K562 (cell line): ENCODE measurements around the gene MRPS6. TPM values are rescaled to one million over a fixed set of nuclear protein-coding genes. Genes with fewer than 3 reads are reported as not detected.

Experiments used
- ATAC-seq: fragments of 200-7000 bp; cut with Tn5 transposase; 3 replicates; pipeline ENCODE4 v1.9.1; 2020; ENCODE audit warnings: moderate library complexity
- BruUV-seq: library from RNA; stranded (reverse); fragments of 400-500 nt; replicated peaks from 2 replicates; lab custom pipeline; 2021; lab: Mats Ljungman, UMichigan
- CTCF ChIA-PET: fragments of 300-600 bp; formaldehyde crosslinking; extraction: SDS; loops from one replicate; lab custom pipeline; 2021; ENCODE audit warnings: low intra/inter-chr PET ratio; lab: Yijun Ruan, JAX
- POLR2A ChIA-PET: fragments of 300-600, 350-650 bp; sonication (Branson Sonifier 250); formaldehyde crosslinking; extraction: SDS; loops from one replicate; lab custom pipeline; 2021; ENCODE audit warnings: antibody characterized with exemption, inconsistent platforms; lab: Yijun Ruan, JAX
- DNase-seq, 4 experiments: peaks; one replicate each; pipeline versions ENCODE4 v3.0.0 to v3.0.0-alpha.2; 2011 to 2018; ENCODE audit warnings: low spot score in 3 of 4, mixed read lengths in 3 of 4; ENCODE audit errors: extremely low read depth in 1 of 4
- FAIRE-seq: peaks from 2 replicates; lab custom pipeline; 2011; peaks lifted over from hg19 to GRCh38; lab: Jason Lieb, UNC
- H2AFZ ChIP-seq: 2 replicates; pipeline ENCODE4 v1.6.0; 2011; ENCODE audit warnings: low read depth, low read length, control low read depth, inconsistent platforms
- H3K27ac ChIP-seq: fragments of 200-600 bp; 3 replicates; pipeline ENCODE4 v1.8.0; 2011; ENCODE audit warnings: low read depth, mild to moderate bottlenecking, control low read depth, inconsistent platforms, low read length, moderate library complexity, mixed read lengths; ENCODE audit errors: extremely low read depth
- H3K27me3 ChIP-seq, 2 experiments: fragments of 300-600 bp in 1 of 2; 2 replicates in 1 of 2; 3 replicates in 1 of 2; pipeline versions ENCODE4 v1.6.0 to v1.8.0; 2011; ENCODE audit warnings: inconsistent platforms in 2 of 2, low read length in 2 of 2, mild to moderate bottlenecking in 1 of 2, mixed read lengths in 1 of 2, moderate library complexity in 1 of 2; ENCODE audit not compliant: control insufficient read depth in 2 of 2, insufficient read depth in 2 of 2
- H3K36me3 ChIP-seq: fragments of 300-600 bp; 3 replicates; pipeline ENCODE4 v1.8.0; 2011; ENCODE audit warnings: mild to moderate bottlenecking, low read length, inconsistent platforms; ENCODE audit not compliant: control insufficient read depth, insufficient read depth
- H3K4me1 ChIP-seq, 2 experiments: fragments of 200-600 bp in 1 of 2; replicated peaks in 1 of 2; 2 replicates in 1 of 2; 3 replicates in 1 of 2; pipeline versions ENCODE4 v1.5.1 to v1.8.0; 2011; ENCODE audit warnings: inconsistent platforms in 2 of 2, low read length in 2 of 2, mild to moderate bottlenecking in 1 of 2, mixed read lengths in 1 of 2, moderate library complexity in 1 of 2; ENCODE audit not compliant: control insufficient read depth in 2 of 2, insufficient read depth in 2 of 2
- H3K4me2 ChIP-seq: 2 replicates; pipeline ENCODE4 v1.6.1; 2011; ENCODE audit warnings: low read length, control low read depth, inconsistent platforms, mixed read lengths; ENCODE audit not compliant: insufficient read depth
- H3K4me3 ChIP-seq: fragments of 200-600 bp; sonication (generic), shearing (Covaris generic); 2 replicates; pipeline ENCODE4 v1.5.1; 2016; ENCODE audit warnings: control low read depth, inconsistent platforms
- H3K79me2 ChIP-seq: fragments of 200-600 bp; 3 replicates; pipeline ENCODE4 v1.8.0; 2011; ENCODE audit warnings: low read length, inconsistent platforms; ENCODE audit not compliant: control insufficient read depth, insufficient read depth
- H3K9ac ChIP-seq, 2 experiments: 2 replicates each; pipeline versions ENCODE4 v1.6.0 to v1.6.1; 2011; ENCODE audit warnings: low read depth in 2 of 2, low read length in 2 of 2, control low read depth in 1 of 2, inconsistent platforms in 1 of 2, mild to moderate bottlenecking in 1 of 2, mixed read lengths in 1 of 2; ENCODE audit not compliant: insufficient read depth in 1 of 2
- H3K9me1 ChIP-seq: one replicate; pipeline ENCODE4 v1.6.0; 2011; ENCODE audit warnings: inconsistent platforms, mild to moderate bottlenecking, low read length, moderate library complexity; ENCODE audit not compliant: control insufficient read depth, insufficient read depth
- H3K9me3 ChIP-seq: replicated peaks from 2 replicates; pipeline ENCODE4 v1.5.1; 2011; ENCODE audit warnings: low read depth, low read length, inconsistent platforms; ENCODE audit not compliant: control insufficient read depth, insufficient read depth
- H4K20me1 ChIP-seq: replicated peaks from 2 replicates; pipeline ENCODE4 v1.6.1; 2011; ENCODE audit warnings: low read length, inconsistent platforms, mixed read lengths; ENCODE audit not compliant: control insufficient read depth, insufficient read depth
- ARNT ChIP-seq, 2 experiments: fragments of 450-650 bp; IDR thresholded peaks; 2 replicates each; pipeline ENCODE4 v1.6.1; 2016; ENCODE audit warnings: mild to moderate bottlenecking in 1 of 2
- KDM5B ChIP-seq: fragments of 200-600 bp; sonication (generic); IDR thresholded peaks from 2 replicates; pipeline ENCODE4 v1.6.1; 2012; ENCODE audit warnings: low read depth, mild to moderate bottlenecking, moderate library complexity, low read length, control low read depth, inconsistent platforms; ENCODE audit not compliant: insufficient replicate concordance
- KLF6 ChIP-seq: fragments of 250-450 bp; sonication (Bioruptor Pico); IDR thresholded peaks from 2 replicates; pipeline ENCODE4 v1.4.0; 2020; ENCODE audit warnings: mild to moderate bottlenecking, moderate library complexity, borderline replicate concordance
- SMC3 ChIP-seq: conservative IDR thresholded peaks from 2 replicates; pipeline ENCODE4 v1.6.1; 2011; ENCODE audit warnings: low read depth, low read length, improper control_type of control experiment; ENCODE audit not compliant: insufficient read depth
- ZNF146 ChIP-seq: IDR thresholded peaks from one replicate; pipeline ENCODE4 v1.6.1; 2018; ENCODE audit warnings: missing compliant biosample characterization; ENCODE audit not compliant: unreplicated experiment
- ZNF583 ChIP-seq: fragments of 250-450 bp; sonication (Bioruptor Pico); IDR thresholded peaks from 2 replicates; pipeline ENCODE4 v1.4.0; 2020
- WGBS: fragments of 100-300 bp; shearing (Covaris generic); methylation state at CpG from one replicate; pipeline ENCODE4 v1.1.6; 2016; ENCODE audit warnings: low coverage, mixed read lengths; ENCODE audit not compliant: insufficient coverage; ENCODE audit errors: missing lambda C conversion rate; 5-methylcytosine and 5-hydroxymethylcytosine counted together
- in situ Hi-C: fragments of 300-500 bp; cut with MboI; formaldehyde crosslinking; loops from 4 replicates; pipeline ENCODE4 v1.15.0; 2018; ENCODE audit warnings: inconsistent platforms, mixed read lengths
- intact Hi-C: fragments of 100-400 bp; cut with micrococcal nuclease; formaldehyde crosslinking; loops from 2 replicates; pipeline ENCODE4 v1.14.2; 2022
- polyA plus RNA-seq, 8 experiments: library from polyadenylated mRNA; depleted of rRNA in 4 of 8; stranded (reverse) in 5 of 8; unstranded in 3 of 8; fragments of >200 nt; fragmentation: Nextera tagmentation in 2 of 8; fragmentation: Illumina TruSeq in 1 of 8; extraction: Ambion mirVana in 2 of 8; extraction: Trizol in 1 of 8; gene quantifications; 2 replicates each; pipeline versions ENCODE4 v1.2.1 to v1.2.3, GENCODE V29; 2011 to 2014; ENCODE audit warnings: inconsistent platforms in 1 of 8, missing spikeins in 1 of 8
- total RNA-seq, 7 experiments: library from RNA; depleted of rRNA in 6 of 7; stranded (reverse); fragments of >200 nt in 6 of 7; fragmentation: Illumina TruSeq in 2 of 7; extraction: Trizol in 2 of 7; gene quantifications; 2 replicates each; pipeline versions ENCODE4 v1.2.1 to v1.2.3, GENCODE V29; 2011 to 2021; ENCODE audit warnings: low replicate concordance in 1 of 7
- TF ChIP-seq, protein P1 (sequence below): conservative IDR thresholded peaks from 2 replicates; pipeline ENCODE4 v1.6.1; 2011; ENCODE audit warnings: low read depth, mild to moderate bottlenecking, low read length; ENCODE audit not compliant: control insufficient read depth
- TF ChIP-seq, protein P2 (sequence below), 3 experiments: IDR thresholded peaks in 2 of 3; conservative IDR thresholded peaks in 1 of 3; 2 replicates each; pipeline ENCODE4 v1.5.1; 2011 to 2012; ENCODE audit warnings: low read length in 3 of 3, mild to moderate bottlenecking in 3 of 3, control low read depth in 2 of 3, improper control_type of control experiment in 1 of 3, inconsistent platforms in 1 of 3, low read depth in 1 of 3, mixed read lengths in 1 of 3, moderate library complexity in 1 of 3; ENCODE audit not compliant: insufficient read depth in 2 of 3
- TF ChIP-seq, protein P3 (sequence below): fragments of 450-650 bp; IDR thresholded peaks from 2 replicates; pipeline ENCODE4 v1.6.1; 2014; ENCODE audit warnings: low read depth, mild to moderate bottlenecking, moderate library complexity, borderline replicate concordance

Gene MRPS6
- total and polyA plus RNA-seq, 9 of the 15 experiments (the other 6 are each of a cell fraction or from before 2014, with no cell fraction given): 26.1 to 72.0 (median 39.3) TPM

DNA sequence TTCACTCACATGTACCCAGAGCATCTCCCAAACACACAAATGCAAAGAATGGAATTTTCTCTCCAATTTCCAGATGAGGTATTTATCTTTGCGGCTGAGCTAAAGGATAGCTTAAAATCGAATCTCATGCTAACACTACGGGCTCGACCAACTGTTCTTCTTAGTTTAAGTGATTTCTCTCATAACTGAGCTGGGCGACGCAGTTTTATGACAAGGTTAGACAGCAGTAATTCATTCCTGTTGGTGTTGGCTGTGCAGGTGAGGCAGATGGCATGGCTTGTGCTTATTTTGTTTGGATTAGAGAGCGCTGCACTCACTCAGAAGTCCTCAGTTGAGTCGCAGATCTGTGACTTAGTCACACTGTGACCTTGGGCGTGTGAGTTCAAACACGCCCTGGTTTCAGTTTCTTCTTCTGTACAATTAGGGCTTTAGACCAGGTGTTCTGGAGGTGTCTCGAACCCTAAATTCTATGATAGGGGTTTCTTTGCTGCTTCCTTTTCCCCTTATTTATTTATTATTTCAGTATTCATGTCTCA lies 41.5 kb upstream of the MRPS6 start (continued):
- no peak for TF ChIP-seq KLF6
- TF ChIP-seq SMC3: no peak
- no peak for TF ChIP-seq ZNF583
- TF ChIP-seq, protein P1, sequence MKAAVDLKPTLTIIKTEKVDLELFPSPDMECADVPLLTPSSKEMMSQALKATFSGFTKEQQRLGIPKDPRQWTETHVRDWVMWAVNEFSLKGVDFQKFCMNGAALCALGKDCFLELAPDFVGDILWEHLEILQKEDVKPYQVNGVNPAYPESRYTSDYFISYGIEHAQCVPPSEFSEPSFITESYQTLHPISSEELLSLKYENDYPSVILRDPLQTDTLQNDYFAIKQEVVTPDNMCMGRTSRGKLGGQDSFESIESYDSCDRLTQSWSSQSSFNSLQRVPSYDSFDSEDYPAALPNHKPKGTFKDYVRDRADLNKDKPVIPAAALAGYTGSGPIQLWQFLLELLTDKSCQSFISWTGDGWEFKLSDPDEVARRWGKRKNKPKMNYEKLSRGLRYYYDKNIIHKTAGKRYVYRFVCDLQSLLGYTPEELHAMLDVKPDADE: no peak
- no peak for TF ChIP-seq KDM5B

DNA sequence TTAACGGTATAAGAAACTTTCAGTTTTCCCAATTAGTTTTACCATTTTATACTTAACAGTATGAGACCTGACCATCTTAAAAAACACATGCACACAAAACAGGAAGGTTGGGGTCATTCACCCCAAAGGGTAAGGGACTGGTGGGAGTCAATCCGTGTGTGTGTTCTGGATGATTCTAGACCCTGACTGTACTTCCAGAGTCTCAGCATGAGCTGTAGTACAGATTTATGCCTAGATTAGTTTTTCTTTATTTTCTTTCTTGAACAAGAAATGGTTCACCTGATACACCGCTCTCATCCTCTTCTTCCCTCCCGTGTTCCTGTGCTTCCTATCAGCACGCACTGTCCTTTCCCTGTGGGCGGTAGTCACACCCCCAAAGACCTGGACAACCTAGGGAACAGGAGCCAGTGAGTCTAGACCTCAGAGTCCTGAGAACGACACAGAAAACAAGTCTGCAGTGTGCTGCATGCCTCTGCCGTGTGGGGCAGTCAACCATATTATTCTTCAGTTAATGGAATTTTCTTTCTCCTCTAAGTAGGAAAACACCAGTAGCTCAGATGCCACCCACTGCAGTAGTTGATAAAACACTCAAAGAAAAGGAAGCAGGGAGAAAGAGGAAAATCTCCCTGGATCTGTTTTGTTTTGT lies 38.9 kb upstream of the MRPS6 start:
- H4K20me1 ChIP-seq: no peaks in the 10 kb centered on the region
- H3K4me2 ChIP-seq: no peak overlapping the region
- H3K9me1 ChIP-seq: no peaks in the 10 kb centered on the region
- FAIRE-seq (no peak), ATAC-seq (peak; percentile 58), DNase-seq (peak in 1 of 4 experiments; percentile 17)
- H3K36me3 ChIP-seq: no peaks in the 10 kb centered on the region
- H3K9ac ChIP-seq: no peak overlapping the region
- H3K9me3 ChIP-seq: no peaks in the 10 kb centered on the region
- POLR2A ChIA-PET: interaction anchor here (0.7 to 1.3 kb wide), 4 partner anchors 12 to 28 kb away, joined by 3 to 5 read pairs (median 4); no protein-coding TSS in a partner anchor
- H3K4me3 ChIP-seq: no peak overlapping the region
- peaks cover 0 to 14% of the 10 kb centered on the region in 2 experiments; a peak in 3 of 5 replicates for H3K4me1 ChIP-seq
- intact Hi-C loops: loop anchor here (5.0 kb wide), 2 partner anchors 57 to 102 kb away; no protein-coding TSS in a partner anchor
- BruUV-seq: no TSS peak
- TF ChIP-seq ZNF146 (CRISPR knock-in tag): no peak
- TF ChIP-seq, protein P2, sequence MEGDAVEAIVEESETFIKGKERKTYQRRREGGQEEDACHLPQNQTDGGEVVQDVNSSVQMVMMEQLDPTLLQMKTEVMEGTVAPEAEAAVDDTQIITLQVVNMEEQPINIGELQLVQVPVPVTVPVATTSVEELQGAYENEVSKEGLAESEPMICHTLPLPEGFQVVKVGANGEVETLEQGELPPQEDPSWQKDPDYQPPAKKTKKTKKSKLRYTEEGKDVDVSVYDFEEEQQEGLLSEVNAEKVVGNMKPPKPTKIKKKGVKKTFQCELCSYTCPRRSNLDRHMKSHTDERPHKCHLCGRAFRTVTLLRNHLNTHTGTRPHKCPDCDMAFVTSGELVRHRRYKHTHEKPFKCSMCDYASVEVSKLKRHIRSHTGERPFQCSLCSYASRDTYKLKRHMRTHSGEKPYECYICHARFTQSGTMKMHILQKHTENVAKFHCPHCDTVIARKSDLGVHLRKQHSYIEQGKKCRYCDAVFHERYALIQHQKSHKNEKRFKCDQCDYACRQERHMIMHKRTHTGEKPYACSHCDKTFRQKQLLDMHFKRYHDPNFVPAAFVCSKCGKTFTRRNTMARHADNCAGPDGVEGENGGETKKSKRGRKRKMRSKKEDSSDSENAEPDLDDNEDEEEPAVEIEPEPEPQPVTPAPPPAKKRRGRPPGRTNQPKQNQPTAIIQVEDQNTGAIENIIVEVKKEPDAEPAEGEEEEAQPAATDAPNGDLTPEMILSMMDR (IDR thresholded peaks at IDR 0.05 in 2 of 3, conservative IDR thresholded peaks at IDR 0.05 in 1 of 3; ENCODE audit: insufficient read depth in 2 of 3, low read depth in 1 of 3, low read length in 3 of 3): peak in 1 of 3 experiments; percentile 27; a peak in 2 of 6 replicates
- TF ChIP-seq ARNT (IDR thresholded peaks at IDR 0.05): peak in 1 of 2 experiments; percentile 97; a peak in 2 of 4 replicates
- TF ChIP-seq, protein P3, sequence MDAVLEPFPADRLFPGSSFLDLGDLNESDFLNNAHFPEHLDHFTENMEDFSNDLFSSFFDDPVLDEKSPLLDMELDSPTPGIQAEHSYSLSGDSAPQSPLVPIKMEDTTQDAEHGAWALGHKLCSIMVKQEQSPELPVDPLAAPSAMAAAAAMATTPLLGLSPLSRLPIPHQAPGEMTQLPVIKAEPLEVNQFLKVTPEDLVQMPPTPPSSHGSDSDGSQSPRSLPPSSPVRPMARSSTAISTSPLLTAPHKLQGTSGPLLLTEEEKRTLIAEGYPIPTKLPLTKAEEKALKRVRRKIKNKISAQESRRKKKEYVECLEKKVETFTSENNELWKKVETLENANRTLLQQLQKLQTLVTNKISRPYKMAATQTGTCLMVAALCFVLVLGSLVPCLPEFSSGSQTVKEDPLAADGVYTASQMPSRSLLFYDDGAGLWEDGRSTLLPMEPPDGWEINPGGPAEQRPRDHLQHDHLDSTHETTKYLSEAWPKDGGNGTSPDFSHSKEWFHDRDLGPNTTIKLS: peak; percentile 51; the same call in 1 of the 2 replicates
- H2AFZ ChIP-seq: peak overlapping the region; percentile 64
- in situ Hi-C loops: no loop called here
- H3K27me3 ChIP-seq: peaks cover 8 to 21% of the 10 kb centered on the region in 2 experiments; a peak in 4 of 5 replicates
- 14% methylated on average over 8 of the region's 8 CpGs for WGBS
- CTCF ChIA-PET: no interaction called here
- H3K79me2 ChIP-seq: no peaks in the 10 kb centered on the region
- no peak overlapping the region for H3K27ac ChIP-seq
